ENCODE measurements around the gene KRT81. TPM values are rescaled to one million over a fixed set of nuclear protein-coding genes. Genes with fewer than 3 reads are reported as not detected.
"Not testable (repeated sequence)": the region's sequence is repeated elsewhere in the genome, so short reads cannot be mapped to it uniquely, and the experiment has no call there.

Gene KRT81
- total RNA-seq, 4 donors from 2014 or later = 0.19 to 0.42 TPM; not detected in 2

GRCh38 chr12:52293926-52294325, 2.6 kb upstream of the KRT81 start:
- no peaks in the 10 kb centered on the region for H3K9me3 ChIP-seq
- DNase-seq (ENCODE audit: extremely low spot score) = no peak
- no peaks in the 10 kb centered on the region for H3K36me3 ChIP-seq
- WGBS = 89% methylated on average over 1 of the region's 1 CpG
- TF ChIP-seq POLR2AphosphoS5 (IDR thresholded peaks at IDR 0.05) = no peak
- no peak for TF ChIP-seq EP300 (IDR thresholded peaks at IDR 0.05)
- TF ChIP-seq POLR2A (IDR thresholded peaks at IDR 0.05; ENCODE audit: low read depth) = no peak
- no peaks in the 10 kb centered on the region for H3K4me1 ChIP-seq
- H3K4me3 ChIP-seq = no peak overlapping the region
- intact Hi-C loops (cut with DNase I) = no loop called here
- no peak overlapping the region for H3K27ac ChIP-seq (replicated peaks in 1 of 4)
- H3K27me3 ChIP-seq = peaks cover 0 to 9% (median 0%) of the 10 kb centered on the region in 4 donors

GRCh38 chr12:52290483-52291134, 725 bp downstream of the KRT81 start:
- intact Hi-C loops (cut with DNase I); H3K4me1 ChIP-seq; H3K27me3 ChIP-seq; H3K36me3 ChIP-seq; H3K27ac ChIP-seq (replicated peaks in 1 of 4); H3K4me3 ChIP-seq; DNase-seq (ENCODE audit: extremely low spot score); H3K9me3 ChIP-seq: not testable (repeated sequence)
- no CpG with 5 or more reads among the region's 5 CpGs for WGBS

- H3K36me3 ChIP-seq; H3K4me3 ChIP-seq; H3K27ac ChIP-seq (replicated peaks in 1 of 4); H3K9me3 ChIP-seq; H3K4me1 ChIP-seq; DNase-seq (ENCODE audit: extremely low spot score); intact Hi-C loops (cut with DNase I); H3K27me3 ChIP-seq: not testable (repeated sequence)
- 80% methylated on average over 14 of the region's 17 CpGs for WGBS
Observed at GRCh38 chr12:52287816-52288805, 3.2 kb downstream of the KRT81 start.

GRCh38 chr12:52286857-52287785, 4.2 kb downstream of the KRT81 start:
- H3K4me1 ChIP-seq; intact Hi-C loops (cut with DNase I); H3K27me3 ChIP-seq; H3K36me3 ChIP-seq; H3K27ac ChIP-seq (replicated peaks in 1 of 4); H3K4me3 ChIP-seq; DNase-seq (ENCODE audit: extremely low spot score); H3K9me3 ChIP-seq: not testable (repeated sequence)
- WGBS = 76% methylated on average over 11 of the region's 21 CpGs

- no peaks in the 10 kb centered on the region for H3K9me3 ChIP-seq
- H3K36me3 ChIP-seq = no peaks in the 10 kb centered on the region
- H3K27ac ChIP-seq (replicated peaks in 1 of 4) = no peak overlapping the region
- intact Hi-C loops (cut with DNase I) = no loop called here
- no peak for DNase-seq (ENCODE audit: extremely low spot score)
- peaks cover 8 to 14% (median 8%) of the 10 kb centered on the region in 4 donors for H3K4me1 ChIP-seq
- no peaks in the 10 kb centered on the region for H3K27me3 ChIP-seq
- H3K4me3 ChIP-seq = no peak overlapping the region
- no peak for TF ChIP-seq POLR2A (IDR thresholded peaks at IDR 0.05; ENCODE audit: low read depth)
- TF ChIP-seq EP300 (IDR thresholded peaks at IDR 0.05) = no peak
- no peak for TF ChIP-seq CTCF (IDR thresholded peaks at IDR 0.05)
- no peak for TF ChIP-seq POLR2AphosphoS5 (IDR thresholded peaks at IDR 0.05)
- 81% methylated on average over 3 of the region's 24 CpGs for WGBS
Observed at GRCh38 chr12:52285851-52286530, 5.3 kb downstream of the KRT81 start.

GRCh38 chr12:52285172-52285745, 6.1 kb downstream of the KRT81 start:
- 91% methylated on average over 2 of the region's 2 CpGs for WGBS
- intact Hi-C loops (cut with DNase I) = no loop called here
- no peak overlapping the region for H3K27ac ChIP-seq (replicated peaks in 1 of 4)
- no peak for DNase-seq (ENCODE audit: extremely low spot score)
- H3K9me3 ChIP-seq = no peaks in the 10 kb centered on the region
- H3K27me3 ChIP-seq = no peaks in the 10 kb centered on the region
- no peak overlapping the region for H3K4me3 ChIP-seq
- no peaks in the 10 kb centered on the region for H3K36me3 ChIP-seq
- peaks cover 14 to 21% (median 16%) of the 10 kb centered on the region in 4 donors for H3K4me1 ChIP-seq
- TF ChIP-seq EP300 (IDR thresholded peaks at IDR 0.05) (no peak), CTCF (IDR thresholded peaks at IDR 0.05) (no peak), POLR2AphosphoS5 (IDR thresholded peaks at IDR 0.05) (no peak), POLR2A (IDR thresholded peaks at IDR 0.05; ENCODE audit: low read depth) (no peak)

Measured in esophagus muscularis mucosa (tissue), 4 donors.